ENCODE results near the gene SERPINA5.
"Not testable (repeated sequence)": the region's sequence is repeated elsewhere in the genome, so short reads cannot be mapped to it uniquely, and the experiment has no call there.

The SERPINA5 gene

GRCh38 chr14:94621358-94622134 lies 40.3 kb downstream of the SERPINA5 start:
- DNase-seq (ENCODE audit: low read depth in 2 of 2, low spot score in 1 of 2): no peak

- no peak for DNase-seq (ENCODE audit: low read depth in 2 of 2, low spot score in 1 of 2)
Measured at GRCh38 chr14:94622653-94623421, 41.6 kb downstream of the SERPINA5 start.

- no peak for DNase-seq (ENCODE audit: low read depth in 2 of 2, low spot score in 1 of 2)
Measured at GRCh38 chr14:94623422-94623809, 42.2 kb downstream of the SERPINA5 start.

- DNase-seq (ENCODE audit: low read depth in 2 of 2, low spot score in 1 of 2): no peak
Measured at GRCh38 chr14:94623856-94624499, 42.8 kb downstream of the SERPINA5 start.

- DNase-seq (ENCODE audit: low read depth in 2 of 2, low spot score in 1 of 2): no peak
Measured at GRCh38 chr14:94624537-94625352, 43.5 kb downstream of the SERPINA5 start.

GRCh38 chr14:94625353-94625635 lies 44.1 kb downstream of the SERPINA5 start:
- no peak for DNase-seq (ENCODE audit: low read depth in 2 of 2, low spot score in 1 of 2)

- no peak for DNase-seq (ENCODE audit: low read depth in 2 of 2, low spot score in 1 of 2)
Measured at GRCh38 chr14:94628578-94628977, 47.4 kb downstream of the SERPINA5 start.

- no peak for DNase-seq (ENCODE audit: low read depth in 2 of 2, low spot score in 1 of 2)
Measured at GRCh38 chr14:94630396-94630795, 49.2 kb downstream of the SERPINA5 start.

- DNase-seq (ENCODE audit: low read depth in 2 of 2, low spot score in 1 of 2): no peak
Measured at GRCh38 chr14:94631050-94631449, 49.8 kb downstream of the SERPINA5 start.

GRCh38 chr14:94631536-94632304 lies 50.5 kb downstream of the SERPINA5 start:
- no peak for DNase-seq (ENCODE audit: low read depth in 2 of 2, low spot score in 1 of 2)

GRCh38 chr14:94632305-94632590 lies 51.0 kb downstream of the SERPINA5 start:
- DNase-seq (ENCODE audit: low read depth in 2 of 2, low spot score in 1 of 2): no peak

GRCh38 chr14:94633121-94633520 lies 51.9 kb downstream of the SERPINA5 start:
- DNase-seq (ENCODE audit: low read depth in 2 of 2, low spot score in 1 of 2): no peak

- DNase-seq (ENCODE audit: low read depth in 2 of 2, low spot score in 1 of 2): no peak
Measured at GRCh38 chr14:94635154-94635553, 53.9 kb downstream of the SERPINA5 start.

- DNase-seq (ENCODE audit: low read depth in 2 of 2, low spot score in 1 of 2): no peak
Measured at GRCh38 chr14:94636744-94637412, 55.7 kb downstream of the SERPINA5 start.

GRCh38 chr14:94637814-94638213 lies 56.6 kb downstream of the SERPINA5 start:
- not testable (repeated sequence) for DNase-seq (ENCODE audit: low read depth in 2 of 2, low spot score in 1 of 2)

- no peak for DNase-seq (ENCODE audit: low read depth in 2 of 2, low spot score in 1 of 2)
Measured at GRCh38 chr14:94638339-94638738, 57.1 kb downstream of the SERPINA5 start.

- no peak for DNase-seq (ENCODE audit: low read depth in 2 of 2, low spot score in 1 of 2)
Measured at GRCh38 chr14:94638961-94639817, 58.0 kb downstream of the SERPINA5 start.

- DNase-seq (ENCODE audit: low read depth in 2 of 2, low spot score in 1 of 2): no peak
Measured at GRCh38 chr14:94640721-94641631, 59.8 kb downstream of the SERPINA5 start.
